T-helper 1 cell (primary cell): Measurements from ENCODE around the gene ATP5F1D.
"Not testable (repeated sequence)": the region's sequence is repeated elsewhere in the genome, so short reads cannot be mapped to it uniquely, and the experiment has no call there.

Experiments used
- DNase-seq, 5 donors: peaks; one replicate each; pipeline ENCODE4 v3.0.0-alpha.2; 2012 to 2020
- total RNA-seq, 4 donors: gene quantifications; one replicate each; lab custom pipeline; 2026; lab: John Stamatoyannopoulos, UW

ATP5F1D gene
- total RNA-seq: 9.7 to 19.6 (median 16.2) reads per million in 4 donors

- peak; percentile 73 to 94 (median 85) for DNase-seq
Observed at GRCh38 chr19:1241417-1242095, at the start of gene ATP5F1D. ATP5F1D (plus strand) TSS chr19:1241751; CDS start chr19:1241851, 100 bp downstream.

DNA sequence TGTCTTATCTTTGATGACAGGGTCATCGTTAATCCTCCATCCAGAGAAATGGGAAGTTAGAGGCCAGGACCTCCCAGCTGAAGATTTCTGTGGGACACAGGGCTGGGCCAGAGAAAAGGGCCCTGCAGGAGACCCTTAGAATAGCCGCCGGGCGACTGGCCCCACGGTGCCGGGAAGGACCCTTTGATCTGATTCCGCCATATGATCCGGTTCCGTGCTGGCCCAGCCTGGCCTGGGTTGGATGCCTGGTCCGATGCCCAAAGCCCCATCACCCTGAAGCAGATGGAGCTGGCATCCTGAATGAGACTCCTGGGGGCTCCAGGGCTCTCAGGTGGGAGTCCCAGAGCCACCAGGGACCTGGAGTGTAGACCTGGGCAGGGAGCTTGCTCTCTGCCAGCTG lies 42.0 kb upstream of the ATP5F1D start:
- DNase-seq: no peak

- not testable (repeated sequence) for DNase-seq
Observed at GRCh38 chr19:1200614-1201013, 40.9 kb upstream of the ATP5F1D start.

DNA sequence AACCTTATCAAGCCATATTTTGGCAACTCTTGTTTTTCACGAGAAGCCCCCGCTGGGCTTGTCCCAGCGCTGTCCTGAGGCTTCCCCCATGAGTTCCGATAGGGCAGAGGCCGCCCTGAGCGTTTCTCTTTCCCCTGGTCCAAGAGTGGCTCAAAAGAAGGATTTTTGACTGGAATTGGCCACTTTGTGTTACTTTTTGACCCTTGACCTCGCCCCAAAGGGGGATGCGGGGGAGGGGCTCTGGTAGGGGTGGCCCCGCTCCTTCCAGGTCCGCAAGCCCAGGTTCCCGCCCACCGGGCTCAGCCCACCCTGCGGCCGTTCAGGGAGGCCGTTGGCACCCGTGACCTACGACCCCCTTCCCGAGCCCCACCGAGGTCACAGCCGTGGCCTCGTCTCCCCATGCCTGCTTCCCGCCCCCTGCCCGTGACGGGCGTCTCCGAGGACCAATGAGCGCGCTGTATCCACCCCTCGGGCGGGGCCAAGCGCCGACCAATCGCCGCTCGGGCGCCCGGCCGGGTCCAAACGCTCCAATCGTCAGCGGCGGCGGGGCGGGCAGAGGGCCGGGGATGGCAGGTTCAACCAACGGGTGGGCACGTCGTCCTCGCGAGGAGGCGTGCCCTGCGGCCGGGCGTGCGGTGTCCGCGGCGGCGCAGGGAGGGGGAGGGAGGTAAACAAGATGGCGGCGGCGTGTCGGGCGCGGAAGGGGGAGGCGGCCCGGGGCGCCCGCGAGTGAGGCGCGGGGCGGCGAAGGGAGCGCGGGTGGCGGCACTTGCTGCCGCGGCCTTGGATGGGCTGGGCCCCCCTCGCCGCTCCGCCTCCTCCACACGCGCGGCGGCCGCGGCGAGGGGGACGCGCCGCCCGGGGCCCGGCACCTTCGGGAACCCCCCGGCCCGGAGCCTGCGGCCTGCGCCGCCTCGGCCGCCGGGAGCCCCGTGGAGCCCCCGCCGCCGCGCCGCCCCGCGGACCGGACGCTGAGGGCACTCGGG lies 36.1 kb upstream of the ATP5F1D start, which contains the start of gene STK11:
Gene STK11, plus strand, starts transcription at position 665 of the 986 bp plus-strand sequence. CDS start 1,136 bp downstream, outside the sequence.
- peak; percentile 97 to 99 (median 98) for DNase-seq

- no peak for DNase-seq
Observed at GRCh38 chr19:1206150-1206863, 35.2 kb upstream of the ATP5F1D start.

DNA sequence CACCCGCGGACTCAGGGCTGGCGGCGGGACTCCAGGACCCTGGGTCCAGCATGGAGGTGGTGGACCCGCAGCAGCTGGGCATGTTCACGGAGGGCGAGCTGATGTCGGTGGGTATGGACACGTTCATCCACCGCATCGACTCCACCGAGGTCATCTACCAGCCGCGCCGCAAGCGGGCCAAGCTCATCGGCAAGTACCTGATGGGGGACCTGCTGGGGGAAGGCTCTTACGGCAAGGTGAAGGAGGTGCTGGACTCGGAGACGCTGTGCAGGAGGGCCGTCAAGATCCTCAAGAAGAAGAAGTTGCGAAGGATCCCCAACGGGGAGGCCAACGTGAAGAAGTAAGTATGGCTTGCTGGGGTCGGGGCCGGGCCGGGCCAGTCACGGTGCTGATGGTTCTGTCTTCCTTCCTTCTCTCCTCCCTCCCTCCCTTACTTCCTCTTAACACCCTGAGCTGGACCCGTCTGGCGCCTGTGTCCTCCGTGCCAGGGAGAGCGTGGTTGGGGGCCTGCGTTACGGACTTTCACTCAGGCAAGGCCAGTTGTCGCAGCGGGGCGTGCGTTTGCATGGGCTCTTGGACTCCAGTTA lies 34.6 kb upstream of the ATP5F1D start:
- DNase-seq: peak in 1 of 5 donors; percentile 38

DNA sequence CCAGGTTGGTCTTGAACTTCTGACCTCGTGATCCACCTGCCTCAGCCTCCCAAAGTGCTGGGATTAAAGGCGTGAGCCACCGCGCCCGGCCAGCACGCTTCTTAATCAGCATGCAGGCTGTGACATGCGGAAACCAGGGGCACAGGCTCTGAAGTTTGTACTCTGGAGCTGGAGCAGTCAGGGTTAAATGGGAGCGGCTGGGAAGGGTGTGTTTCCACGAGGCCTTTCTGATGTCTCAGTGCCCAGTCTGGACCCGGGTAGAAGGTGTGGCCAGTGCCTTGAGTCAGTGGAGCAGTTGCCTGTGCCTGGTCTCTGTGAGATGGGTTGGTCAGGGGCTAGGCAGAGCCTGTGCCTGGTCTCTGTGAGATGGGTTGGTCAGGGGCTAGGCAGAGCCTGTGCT lies 32.7 kb upstream of the ATP5F1D start:
- DNase-seq: not testable (repeated sequence)

GRCh38 chr19:1210227-1210538 lies 31.4 kb upstream of the ATP5F1D start:
- DNase-seq: no peak

DNA sequence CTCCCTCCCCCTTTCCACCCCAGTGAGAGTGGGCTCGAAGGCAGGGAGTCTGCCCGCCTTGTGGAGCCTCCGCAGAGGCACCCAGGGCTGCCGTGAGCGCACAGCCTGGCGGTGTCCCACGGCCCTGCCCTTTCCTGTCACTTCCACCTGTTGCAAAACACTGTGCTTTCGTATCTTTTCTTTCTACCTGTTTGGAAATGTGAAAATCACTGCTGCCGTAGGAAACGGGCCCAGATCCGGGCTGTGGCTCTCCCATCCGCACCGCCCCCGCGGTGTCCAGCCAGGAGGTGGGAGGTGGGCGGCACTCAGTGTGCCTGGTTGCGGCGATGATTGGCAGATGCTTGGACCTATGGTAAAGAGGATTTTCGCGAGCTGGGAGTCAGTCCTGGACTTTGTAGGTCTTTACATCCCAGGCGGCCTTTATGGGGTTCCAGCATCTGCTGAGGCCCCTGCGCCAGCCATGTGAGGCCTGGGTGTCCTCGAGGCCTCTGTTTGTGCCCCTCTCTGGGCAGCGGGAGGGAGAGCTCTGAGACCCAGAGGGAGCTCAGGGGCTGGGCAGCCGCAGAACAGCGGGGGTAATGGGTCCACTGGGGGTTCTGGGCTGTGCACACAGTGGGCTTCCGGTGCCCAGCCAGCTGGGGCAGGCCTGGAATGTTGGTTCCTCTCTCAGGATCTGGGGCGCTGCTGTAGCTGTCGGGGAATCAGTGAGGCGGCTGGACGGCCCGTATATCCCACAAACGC lies 29.9 kb upstream of the ATP5F1D start:
- no peak for DNase-seq

DNA sequence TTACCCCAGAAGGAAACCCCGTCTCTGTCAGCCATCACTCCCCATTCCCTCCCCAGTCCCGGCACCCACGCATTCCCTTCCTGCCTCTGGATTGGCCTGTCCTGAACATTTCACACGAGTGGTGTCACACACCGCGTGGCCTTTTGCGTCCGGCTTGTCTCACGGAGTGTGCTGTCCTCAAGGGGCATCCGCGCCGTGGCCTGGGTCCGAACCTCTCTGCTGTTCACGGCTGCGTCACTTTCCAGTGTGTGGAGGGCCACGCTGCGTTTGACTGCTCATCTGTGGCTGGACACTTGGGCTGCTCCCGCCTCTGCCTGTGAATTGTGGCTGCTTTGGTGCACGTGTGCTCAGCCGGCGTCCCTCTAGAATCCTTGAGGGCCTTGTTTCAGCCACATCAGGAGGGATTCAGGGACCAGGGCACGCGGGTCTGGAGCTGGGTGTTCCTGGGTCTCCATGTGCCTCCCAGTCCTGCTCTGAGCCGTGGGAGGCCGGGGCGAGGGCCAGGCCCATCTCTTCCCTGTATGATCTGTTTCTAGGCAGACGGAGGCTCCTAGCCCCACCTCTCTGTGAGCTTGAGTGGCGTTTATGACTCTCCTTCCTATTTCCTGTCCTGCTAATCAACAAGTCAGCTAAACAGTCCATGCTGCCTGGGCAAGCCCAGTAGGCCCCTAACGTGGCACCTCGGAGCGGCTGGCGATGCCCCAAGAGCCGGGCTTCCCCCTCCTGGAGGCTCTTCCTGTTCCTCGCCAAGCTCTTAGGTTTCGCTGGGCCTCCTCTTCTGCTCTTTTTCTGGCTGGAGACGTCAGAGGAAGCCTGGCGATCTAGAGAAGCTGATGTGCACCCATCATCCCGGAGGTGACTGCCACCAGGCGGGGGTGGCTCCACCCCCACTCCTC lies 27.9 kb upstream of the ATP5F1D start:
- peak in 3 of 5 donors; percentile 49 to 81 (median 50) for DNase-seq

GRCh38 chr19:1214299-1214861 lies 27.2 kb upstream of the ATP5F1D start:
- DNase-seq: no peak

- no peak for DNase-seq
Observed at GRCh38 chr19:1214862-1215731, 26.5 kb upstream of the ATP5F1D start.

GRCh38 chr19:1216756-1217155 lies 24.8 kb upstream of the ATP5F1D start:
- DNase-seq: no peak

GRCh38 chr19:1217366-1217765 lies 24.2 kb upstream of the ATP5F1D start:
- no peak for DNase-seq

DNA sequence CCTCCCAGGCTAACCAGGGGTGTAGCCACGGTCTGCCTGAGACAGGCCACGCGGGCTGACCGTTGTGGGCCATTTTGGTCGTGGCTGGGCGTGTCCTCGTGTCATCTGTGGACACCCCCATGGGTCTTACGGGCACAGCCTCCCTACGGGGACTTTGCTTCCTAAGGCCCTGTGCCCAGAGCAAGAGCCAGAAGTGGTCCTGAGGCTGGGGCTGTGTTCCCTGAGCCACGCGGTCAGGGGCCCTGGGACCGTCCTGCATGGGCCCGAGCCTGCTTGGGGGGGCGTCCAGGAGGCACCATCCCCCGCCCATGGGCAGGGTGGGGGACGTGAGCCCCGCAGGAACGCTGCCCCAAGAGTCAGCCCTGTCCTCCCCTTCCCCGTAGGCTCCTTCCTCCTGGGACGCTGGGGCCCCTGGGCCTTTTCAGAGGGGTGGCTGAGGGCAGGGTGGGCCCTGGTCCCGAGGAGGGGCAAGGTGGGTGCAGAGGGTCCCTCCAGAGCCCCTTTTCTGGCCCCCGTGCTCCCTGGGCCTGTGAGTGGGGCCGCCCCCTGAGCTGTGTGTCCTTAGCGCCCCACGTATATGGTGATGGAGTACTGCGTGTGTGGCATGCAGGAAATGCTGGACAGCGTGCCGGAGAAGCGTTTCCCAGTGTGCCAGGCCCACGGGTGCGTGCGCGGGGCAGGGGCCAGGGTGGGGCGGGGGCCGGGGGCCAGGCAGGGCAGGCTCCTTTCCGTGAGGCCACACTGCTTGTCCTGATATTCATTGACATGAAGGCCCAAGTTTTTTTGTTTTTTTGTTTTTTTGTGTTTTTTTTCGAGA lies 22.6 kb upstream of the ATP5F1D start:
- DNase-seq: no peak

GRCh38 chr19:1219786-1220476 lies 21.6 kb upstream of the ATP5F1D start:
- no peak for DNase-seq

DNA sequence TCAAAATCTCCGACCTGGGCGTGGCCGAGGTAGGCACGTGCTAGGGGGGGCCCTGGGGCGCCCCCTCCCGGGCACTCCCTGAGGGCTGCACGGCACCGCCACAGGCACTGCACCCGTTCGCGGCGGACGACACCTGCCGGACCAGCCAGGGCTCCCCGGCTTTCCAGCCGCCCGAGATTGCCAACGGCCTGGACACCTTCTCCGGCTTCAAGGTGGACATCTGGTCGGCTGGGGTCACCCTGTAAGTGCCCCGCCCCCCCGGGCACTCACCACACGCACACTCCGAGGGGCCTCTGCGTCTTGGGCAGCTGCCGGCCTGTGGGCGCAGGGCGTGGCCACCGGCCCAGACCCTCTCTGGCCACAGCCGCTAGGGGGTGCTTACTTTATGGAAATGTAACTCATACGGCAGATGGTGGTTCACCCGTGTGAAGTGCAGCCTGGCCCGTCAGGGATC lies 21.0 kb upstream of the ATP5F1D start:
- DNase-seq: no peak
